NCI-H2196 treated with DMSO at 0.1 percent for 48 hours (cell line): ENCODE data around the gene PROK2.

Source experiments
- DNase-seq: peaks from one replicate; lab custom pipeline; 2025; ENCODE audit not compliant: unreplicated experiment; lab: John Stamatoyannopoulos, UW

Gene PROK2

GRCh38 chr3:71787851-71788405 lies 3.0 kb upstream of the PROK2 start:
- no peak for DNase-seq

GRCh38 chr3:71786551-71786950 lies 1.6 kb upstream of the PROK2 start:
- DNase-seq = no peak

DNA sequence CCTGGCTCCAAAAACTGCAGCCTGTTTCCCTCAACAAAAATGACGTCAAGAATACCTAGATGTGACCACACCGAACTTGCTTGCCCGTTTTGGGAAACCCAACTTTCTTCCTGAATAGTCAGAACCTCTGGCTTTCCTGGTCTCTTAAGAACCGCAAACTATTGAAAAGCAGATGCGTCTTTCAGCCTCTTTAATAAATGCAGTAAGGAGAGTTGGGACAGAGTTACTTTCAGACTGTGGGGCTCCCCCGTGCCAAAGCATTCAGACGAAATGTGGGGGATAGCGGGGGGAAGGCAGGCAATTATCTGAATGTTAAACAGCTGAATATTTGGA lies 1.2 kb upstream of the PROK2 start:
- no peak for DNase-seq

DNA sequence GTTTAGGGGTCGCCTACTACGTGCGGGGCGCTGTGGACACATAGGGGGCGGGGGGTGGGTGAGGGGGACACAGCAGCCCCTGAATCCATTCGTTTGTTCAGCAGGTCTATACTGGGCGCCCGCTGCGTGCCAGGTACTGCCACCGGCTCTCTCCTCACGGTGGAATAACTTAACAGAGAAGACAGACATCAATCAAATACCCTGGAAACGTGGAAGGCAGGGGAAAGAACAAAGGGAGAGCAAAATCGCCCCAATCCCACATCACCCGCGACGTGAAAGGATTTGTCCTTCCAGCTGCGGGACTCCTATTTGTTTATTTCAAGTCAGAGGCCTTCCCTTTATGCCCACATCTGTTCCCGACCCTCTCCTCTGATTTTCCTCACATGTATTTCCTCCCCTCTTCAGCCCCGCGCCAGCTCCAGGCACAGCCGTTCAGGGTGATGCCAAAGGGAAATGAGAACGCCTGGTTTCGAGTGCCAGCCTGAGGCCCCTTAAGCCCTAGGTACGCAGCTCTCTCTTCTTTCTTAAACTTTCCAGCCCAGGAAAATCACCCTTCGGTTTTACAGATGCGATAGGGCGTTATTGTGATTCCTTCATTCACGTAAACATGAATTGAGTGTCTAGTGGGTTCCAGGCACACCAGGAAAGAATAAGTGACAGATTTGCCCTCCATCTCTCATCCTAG lies 726 bp upstream of the PROK2 start:
- DNase-seq = no peak

DNA sequence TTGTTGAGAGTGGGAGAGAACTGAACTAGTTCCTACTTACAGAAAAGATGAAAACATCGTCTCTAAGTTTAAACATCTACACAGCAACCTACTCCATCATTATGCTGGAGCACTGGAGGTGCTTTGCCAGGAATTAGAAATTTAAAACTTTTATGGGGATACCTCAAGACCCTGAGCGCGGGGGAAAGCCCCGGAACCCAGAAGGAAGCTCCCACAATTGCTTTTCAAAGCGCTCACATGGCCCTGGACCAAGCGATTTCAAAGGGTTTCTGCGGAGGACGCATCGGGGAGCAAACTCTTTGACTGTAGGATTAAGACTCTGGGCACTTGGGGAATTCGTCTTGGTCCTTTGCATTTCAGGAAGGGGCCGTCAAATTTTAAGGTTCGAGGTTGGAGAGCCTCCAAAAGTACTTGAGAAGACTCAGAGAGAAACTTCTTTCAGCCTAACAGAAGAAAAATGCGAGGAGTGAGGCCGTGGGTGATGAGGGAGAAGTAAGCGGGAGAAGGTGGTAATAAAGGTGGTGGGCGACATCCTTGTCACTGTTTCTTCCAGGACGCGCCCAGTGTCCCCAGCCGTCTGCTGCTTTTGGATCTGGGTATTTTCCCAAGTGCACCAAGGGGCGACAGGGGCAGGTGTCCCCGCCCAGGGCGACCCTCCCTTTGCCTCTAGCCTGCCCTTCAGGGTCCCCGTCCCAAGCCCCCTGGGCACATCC lies 591 bp downstream of the PROK2 start:
- DNase-seq = no peak

DNA sequence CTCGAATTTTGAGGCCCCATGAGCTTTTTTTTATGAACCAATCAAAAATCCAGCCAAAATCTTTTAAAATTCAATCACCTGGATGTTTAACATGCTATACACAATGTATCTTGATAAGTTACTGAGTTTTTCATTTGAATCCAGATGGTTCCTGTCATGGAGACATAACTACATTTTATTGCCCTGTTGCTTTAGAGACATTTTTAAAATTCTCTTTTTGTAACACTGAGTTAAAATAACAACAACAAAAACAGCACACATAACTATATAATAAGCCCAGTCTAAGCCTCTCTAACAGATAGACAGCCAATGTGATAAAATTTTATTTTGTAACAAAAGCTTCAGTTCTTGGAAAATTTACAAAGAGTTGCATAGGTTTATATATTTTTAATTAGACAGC lies 1.8 kb downstream of the PROK2 start:
- DNase-seq = no peak

DNA sequence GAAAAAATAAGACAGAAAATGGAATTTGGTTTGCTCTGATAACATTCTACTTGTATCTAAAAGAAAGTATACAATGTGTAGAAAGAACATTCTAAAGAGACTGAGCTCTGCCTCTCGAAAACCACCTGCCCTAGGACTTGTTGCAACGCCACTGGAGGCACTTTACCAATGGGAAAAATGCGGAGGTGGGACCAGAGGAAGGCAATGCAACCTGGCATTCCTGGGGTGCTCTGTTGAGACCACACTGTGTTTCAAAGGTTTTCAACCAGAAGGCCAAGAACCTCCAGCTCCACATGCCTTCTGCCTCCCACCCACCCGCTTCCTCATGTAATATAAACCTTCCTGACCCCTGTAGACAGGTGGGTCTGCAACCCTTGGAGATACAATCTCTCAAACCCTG lies 4.5 kb downstream of the PROK2 start:
- no peak for DNase-seq

DNA sequence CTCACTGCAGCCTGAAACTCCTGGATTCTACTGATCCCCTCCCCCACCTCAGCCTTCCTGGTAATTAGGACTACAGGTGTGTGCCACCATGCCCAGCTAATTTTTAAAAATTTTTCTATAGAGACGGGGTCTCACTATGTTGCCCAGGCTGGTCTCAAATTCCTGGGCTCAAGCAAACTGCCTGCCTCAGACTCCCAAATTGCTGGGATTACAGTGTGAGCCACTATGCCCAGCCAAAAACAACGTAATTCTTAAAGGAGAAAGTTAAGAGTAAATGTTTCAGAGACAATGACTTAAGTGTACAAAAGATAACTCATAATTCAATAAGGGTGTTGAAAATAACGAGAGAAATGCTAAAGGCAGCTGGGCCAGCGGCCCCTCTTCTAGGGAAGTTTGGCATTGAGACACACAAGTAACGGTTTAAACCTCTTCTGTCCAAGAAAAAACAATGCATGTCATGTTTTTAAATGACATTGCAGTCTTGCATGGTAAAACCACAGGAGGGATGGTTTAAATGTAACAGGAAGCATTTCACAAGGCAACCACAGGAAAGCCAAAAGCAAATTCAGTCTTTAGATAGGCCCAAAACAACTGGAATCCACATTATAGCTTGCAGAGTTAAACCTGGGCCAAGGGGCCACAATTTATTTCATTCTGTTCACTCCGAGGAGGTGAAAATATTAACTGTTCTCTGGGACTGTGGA lies 5.1 kb downstream of the PROK2 start:
- DNase-seq = no peak

DNA sequence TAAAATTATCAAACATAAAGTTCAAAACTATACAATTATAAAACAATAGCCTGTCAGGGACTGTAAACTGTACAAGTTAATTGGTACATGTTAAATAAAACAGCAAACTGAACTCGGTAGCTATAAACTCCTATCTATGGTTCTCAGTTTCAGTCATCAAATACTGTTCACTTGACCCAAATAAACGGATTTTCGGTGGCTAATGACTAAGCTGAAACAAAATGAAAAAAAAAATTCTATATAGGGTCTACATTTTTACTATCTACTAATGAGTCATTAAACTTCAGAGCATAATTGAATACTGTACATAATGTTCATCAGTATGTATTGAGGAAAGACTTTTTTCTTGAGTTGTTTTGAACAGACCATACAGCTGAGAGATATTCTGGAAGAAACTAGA lies 6.6 kb downstream of the PROK2 start:
- no peak for DNase-seq

GRCh38 chr3:71776538-71776937 lies 8.4 kb downstream of the PROK2 start:
- no peak for DNase-seq

- DNase-seq = no peak
Measured at GRCh38 chr3:71771884-71772283, 13.1 kb downstream of the PROK2 start.

DNA sequence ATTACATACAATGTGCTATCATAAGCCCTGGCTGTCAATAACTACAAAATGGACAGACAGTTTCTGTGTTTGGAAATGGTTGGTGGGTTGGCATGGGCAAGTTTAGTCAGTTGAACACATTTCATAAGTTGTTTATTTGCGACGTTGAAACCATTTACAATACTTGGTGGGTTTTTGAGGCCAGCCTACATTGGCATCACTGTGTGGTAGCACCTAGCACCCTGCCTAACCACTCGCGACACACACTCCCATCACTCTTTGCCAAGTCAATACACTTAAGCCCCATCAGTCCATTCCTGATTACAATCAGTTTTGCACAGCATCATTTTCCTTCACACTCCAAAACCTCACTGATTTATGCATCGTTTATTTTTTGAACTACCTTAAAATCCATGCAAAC lies 13.8 kb downstream of the PROK2 start:
- no peak for DNase-seq

DNA sequence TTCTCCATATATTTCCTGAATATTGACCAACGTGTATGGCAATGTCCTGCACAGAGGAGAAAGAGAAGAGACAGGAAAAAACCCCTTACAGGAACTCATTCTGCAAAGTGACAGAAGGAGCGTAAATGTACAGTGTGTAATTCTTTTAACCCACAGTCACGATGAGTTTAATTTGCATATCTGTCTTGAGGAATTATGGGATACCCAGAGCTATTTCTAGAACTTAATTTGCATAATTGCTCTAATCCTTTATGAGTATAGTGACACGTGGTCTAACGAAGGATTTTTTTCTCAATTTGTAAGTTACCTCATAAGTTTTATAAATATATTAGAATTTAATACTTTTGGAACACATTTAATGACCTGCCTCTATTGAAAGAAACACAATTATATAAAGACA lies 21.5 kb downstream of the PROK2 start:
- no peak for DNase-seq

DNA sequence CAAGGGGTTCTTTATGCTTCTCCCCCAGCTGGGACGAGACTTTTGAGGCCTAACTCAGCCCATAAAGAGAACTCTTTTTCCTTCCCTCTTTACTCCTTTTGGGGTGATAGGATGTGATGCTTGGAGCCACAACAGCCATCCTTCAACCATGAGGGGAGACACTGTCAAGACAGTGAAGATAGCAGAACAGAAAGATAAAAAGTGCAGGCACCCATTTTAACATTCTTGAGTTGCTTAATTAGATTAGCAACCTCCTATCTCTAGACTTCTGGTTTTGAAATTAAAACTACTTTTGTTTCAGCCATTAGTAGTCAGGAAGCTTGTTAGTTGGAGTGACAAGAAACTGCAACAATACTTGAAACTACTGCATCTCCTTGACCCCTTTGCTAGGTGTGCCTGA lies 24.8 kb downstream of the PROK2 start:
- DNase-seq = no peak

- DNase-seq = no peak
Measured at GRCh38 chr3:71759401-71759800, 25.5 kb downstream of the PROK2 start.

DNA sequence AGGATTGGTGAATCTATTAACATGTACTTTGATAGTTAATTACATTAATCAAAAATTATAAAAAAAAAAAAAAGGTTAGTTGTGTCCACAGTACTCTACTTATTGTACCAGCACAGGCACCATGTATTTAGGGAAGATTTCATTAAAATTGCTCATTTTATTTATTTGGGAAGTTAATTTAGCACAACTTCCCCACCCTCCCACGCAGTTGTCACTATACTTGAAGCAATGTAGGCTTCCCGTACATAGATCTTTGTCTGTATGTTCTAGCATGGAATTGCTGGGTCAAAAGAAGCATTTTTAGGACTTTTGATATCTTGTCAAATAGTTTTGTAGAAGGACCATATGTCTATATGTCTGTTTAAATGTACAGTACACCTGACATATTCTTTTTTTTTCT lies 26.9 kb downstream of the PROK2 start:
- no peak for DNase-seq

- DNase-seq = no peak
Measured at GRCh38 chr3:71754610-71755253, 30.2 kb downstream of the PROK2 start.

- DNase-seq = no peak
Measured at GRCh38 chr3:71753701-71754609, 31.0 kb downstream of the PROK2 start, which contains the start of gene GPR27. GPR27 (plus strand) TSS chr3:71753855; CDS start chr3:71754050, 195 bp downstream.

GRCh38 chr3:71752831-71753700 lies 31.9 kb downstream of the PROK2 start:
- no peak for DNase-seq

DNA sequence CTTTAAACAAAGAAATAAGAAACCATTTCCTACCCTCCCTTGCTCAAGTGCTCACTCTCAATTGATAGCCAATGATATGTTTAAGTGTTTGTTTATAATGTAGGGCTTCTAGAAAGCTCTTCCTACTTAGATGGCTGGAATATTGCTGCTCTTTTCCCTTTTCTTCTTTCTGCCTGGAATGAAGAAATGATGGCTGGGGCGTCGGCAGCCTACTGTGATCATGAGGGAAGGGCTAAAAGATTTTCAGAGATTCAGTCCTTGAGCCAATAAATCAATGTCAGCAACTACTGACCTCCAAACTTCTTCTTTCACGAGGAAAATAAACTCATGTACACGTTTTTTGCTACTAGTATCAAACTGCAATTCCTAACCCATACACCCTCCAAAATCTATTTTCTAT lies 33.3 kb downstream of the PROK2 start:
- DNase-seq = no peak
